Right lobe of liver (tissue), 4 donors: ENCODE data around the gene SLC50A1.

Experiments used
- POLR2A ChIP-seq: fragments of 450-650 bp; IDR thresholded peaks from one replicate; pipeline ENCODE4 v1.6.1; 2017; ENCODE audit warnings: antibody characterized with exemption, mild to moderate bottlenecking
- TF ChIP-seq, protein P1 (sequence below), 4 donors: fragments of 200-600 bp in 3 of 4; fragments of 450-650 bp in 1 of 4; IDR thresholded peaks; one replicate each; pipeline versions ENCODE4 v1.5.1 to v1.8.0; 2016 to 2022; ENCODE audit warnings: antibody characterized with exemption in 4 of 4, mild to moderate bottlenecking in 2 of 4
- donor health status: DM: no; HTN: no; CAD: no.
- donor health status: DM: no; HTN: no; CAD: no.
- donor health status: DM: no; HTN: yes; CAD: no.

DNA sequence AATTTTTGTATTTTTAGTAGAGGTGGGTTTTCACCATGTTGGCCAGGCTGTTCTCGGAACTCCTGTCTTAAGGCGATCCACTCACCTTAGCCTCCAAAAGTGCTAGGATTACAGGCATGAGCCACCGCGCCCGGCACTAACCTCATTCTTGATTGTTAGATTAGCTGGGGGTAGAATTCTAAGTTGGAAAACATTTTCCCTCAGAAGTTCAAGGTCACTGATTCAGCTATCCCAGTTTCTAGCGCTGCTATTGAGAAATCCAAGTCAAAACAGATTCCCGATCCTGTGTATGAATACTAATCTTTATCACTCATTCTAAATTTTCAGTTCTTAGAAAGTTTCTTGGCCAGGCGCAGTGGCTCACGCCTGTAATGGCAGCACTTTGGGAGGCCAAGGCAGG, 32.3 kb upstream of the SLC50A1 start:
- TF ChIP-seq POLR2A: no peak
- TF ChIP-seq, protein P1, sequence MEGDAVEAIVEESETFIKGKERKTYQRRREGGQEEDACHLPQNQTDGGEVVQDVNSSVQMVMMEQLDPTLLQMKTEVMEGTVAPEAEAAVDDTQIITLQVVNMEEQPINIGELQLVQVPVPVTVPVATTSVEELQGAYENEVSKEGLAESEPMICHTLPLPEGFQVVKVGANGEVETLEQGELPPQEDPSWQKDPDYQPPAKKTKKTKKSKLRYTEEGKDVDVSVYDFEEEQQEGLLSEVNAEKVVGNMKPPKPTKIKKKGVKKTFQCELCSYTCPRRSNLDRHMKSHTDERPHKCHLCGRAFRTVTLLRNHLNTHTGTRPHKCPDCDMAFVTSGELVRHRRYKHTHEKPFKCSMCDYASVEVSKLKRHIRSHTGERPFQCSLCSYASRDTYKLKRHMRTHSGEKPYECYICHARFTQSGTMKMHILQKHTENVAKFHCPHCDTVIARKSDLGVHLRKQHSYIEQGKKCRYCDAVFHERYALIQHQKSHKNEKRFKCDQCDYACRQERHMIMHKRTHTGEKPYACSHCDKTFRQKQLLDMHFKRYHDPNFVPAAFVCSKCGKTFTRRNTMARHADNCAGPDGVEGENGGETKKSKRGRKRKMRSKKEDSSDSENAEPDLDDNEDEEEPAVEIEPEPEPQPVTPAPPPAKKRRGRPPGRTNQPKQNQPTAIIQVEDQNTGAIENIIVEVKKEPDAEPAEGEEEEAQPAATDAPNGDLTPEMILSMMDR (IDR thresholded peaks at IDR 0.05): no peak
